HCEC 1CT (cell line): ENCODE results near the gene POLR2E.

Source experiments
- DNase-seq: peaks from one replicate; pipeline ENCODE4 v3.0.0-alpha.2; 2017

The POLR2E gene

GRCh38 chr19:1093330-1093729, 1.8 kb downstream of the POLR2E start:
- no peak for DNase-seq

- DNase-seq = no peak
Observed at GRCh38 chr19:1091544-1092175, 3.5 kb downstream of the POLR2E start.

GRCh38 chr19:1090731-1091543, 4.2 kb downstream of the POLR2E start:
- DNase-seq = no peak

DNA sequence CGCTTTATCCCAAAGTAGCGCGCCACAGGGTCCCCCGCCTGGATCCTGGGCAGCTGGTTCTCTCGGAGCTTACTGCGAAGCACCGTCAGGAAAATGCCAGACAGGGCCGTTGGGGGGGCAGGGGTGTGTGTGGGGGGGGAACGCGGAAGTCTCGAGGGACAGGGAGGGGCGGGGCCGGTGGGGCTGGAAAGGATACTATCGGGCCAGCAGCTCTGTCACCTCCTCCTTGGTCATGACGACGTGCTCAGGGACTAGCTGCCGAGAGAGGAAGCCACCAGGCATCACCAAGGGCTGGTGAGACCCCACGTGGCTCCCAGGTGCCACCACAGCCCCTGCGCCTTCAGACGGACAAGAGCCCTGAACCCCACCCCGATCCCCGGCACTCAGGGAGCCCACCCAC, 5.3 kb downstream of the POLR2E start:
- DNase-seq = no peak

DNA sequence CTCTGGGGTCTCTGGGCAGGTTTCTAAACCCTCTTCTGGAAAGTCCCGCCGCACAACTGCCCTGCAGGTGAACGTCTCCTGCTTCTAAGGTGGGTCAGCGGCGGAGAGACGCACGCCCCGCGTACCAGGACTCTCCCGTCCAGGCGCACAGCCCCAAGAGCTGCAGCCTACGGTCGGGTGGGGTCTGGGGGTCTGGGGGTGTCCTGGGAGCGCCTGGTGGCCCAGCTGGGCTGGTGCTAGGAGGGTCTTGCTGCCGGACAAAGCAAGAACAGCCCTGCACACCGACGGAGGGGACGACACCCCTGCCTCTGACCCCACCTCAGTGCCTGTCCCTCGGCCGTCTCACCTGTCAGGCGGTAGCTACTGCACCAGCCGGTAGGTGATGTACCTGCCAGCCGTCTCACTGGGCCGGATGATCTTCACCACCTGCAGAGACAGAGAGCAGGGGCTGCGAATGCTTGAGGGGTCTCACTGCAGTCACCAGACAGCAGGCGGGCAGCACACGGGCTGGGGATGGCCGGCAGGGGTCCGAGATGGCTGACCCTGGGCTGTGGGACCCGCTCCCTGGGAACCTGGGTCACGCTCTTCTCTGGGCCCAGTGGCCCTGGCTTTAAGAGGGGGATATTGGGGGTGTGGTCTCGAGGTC, 5.9 kb downstream of the POLR2E start:
- DNase-seq = no peak

DNA sequence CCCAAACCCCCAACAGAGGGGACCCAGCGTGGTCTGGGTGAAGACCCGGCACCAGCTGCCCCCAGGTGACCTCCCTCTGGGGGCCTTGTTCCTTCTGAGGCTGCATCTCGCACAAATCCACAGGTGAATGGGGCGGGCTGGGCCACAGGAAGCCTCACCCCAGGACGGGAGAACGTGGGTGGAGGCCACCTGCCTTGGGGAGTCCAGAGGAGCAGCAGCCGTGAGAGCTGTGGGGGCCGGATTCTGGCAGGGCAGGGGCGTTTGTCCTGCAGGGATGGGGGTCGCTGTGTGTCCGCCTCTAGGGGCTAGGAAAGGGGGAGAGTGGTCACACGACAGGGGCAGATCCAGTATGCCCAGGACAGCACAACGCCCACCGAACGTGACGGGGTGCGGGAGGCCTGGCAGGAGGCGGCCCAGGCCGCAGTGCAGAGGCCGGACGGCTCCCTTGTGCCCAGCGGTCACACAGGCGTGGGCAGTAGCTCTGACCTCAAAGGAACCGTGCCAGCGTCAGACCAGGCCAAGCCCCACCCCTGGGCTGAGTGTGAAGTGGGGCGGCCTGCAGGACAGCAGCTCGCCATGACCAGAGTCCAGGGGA, 6.7 kb downstream of the POLR2E start:
- no peak for DNase-seq

DNA sequence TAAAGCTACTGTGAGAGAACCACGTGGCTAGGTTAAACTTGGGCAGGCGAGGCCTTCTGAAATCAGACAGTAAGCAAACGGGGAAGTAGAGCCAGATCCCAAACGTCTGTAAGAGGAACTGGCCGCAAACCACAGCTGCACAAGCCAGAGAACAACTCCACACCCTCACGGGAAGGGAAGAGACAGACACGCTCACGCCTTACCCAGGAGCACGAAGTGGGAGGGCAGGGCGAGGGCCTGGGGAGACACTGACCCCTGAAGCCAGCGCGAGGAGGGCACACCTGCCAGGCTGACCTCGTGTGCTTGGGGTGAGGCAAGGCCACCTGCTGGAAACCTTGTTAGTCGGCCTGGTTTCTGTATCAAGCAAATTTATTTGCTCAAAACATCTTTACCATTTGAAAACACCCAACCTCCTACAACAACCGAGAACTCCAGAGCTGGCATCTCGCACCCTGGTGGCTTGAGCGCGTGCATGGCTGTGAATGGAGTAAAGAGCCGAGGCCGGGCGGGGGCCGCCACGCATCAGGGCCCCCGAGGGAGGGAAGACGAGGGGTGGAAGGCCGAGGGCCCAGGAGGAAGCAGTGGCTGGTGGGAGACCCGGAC, 7.3 kb downstream of the POLR2E start:
- DNase-seq = no peak

- DNase-seq = no peak
Observed at GRCh38 chr19:1086613-1087012, 8.6 kb downstream of the POLR2E start.

- no peak for DNase-seq
Observed at GRCh38 chr19:1085676-1086442, 9.3 kb downstream of the POLR2E start.

DNA sequence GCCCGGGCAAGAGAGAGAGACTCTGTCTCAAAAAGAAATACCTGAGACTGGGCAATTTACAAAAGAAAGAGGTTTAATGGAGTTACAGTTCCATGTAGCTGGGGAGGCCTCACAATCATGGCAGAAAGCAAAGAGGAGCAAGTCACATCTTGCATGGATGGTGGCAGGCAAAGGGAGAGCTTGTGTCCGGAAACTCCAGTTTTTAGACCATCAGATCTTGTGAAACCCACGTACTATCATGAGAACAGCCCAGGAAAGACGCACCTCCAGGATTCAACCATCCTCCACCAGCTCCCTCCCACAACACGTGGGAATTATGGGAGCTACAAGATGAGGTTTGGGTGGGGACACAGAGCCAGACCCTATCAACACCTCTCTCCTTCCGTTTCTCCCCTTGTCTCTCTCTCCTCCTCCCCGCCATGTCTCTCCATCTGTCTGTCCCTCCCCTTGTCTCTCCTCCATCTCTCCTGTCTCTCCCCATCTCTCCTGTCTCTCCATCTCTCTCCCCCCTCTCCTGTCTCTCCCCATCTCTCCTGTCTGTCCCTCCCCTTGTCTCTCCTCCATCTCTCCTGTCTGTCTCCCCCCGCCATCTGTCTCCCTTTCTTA, 10.0 kb downstream of the POLR2E start:
- no peak for DNase-seq

GRCh38 chr19:1084024-1084868, 10.9 kb downstream of the POLR2E start:
- no peak for DNase-seq

DNA sequence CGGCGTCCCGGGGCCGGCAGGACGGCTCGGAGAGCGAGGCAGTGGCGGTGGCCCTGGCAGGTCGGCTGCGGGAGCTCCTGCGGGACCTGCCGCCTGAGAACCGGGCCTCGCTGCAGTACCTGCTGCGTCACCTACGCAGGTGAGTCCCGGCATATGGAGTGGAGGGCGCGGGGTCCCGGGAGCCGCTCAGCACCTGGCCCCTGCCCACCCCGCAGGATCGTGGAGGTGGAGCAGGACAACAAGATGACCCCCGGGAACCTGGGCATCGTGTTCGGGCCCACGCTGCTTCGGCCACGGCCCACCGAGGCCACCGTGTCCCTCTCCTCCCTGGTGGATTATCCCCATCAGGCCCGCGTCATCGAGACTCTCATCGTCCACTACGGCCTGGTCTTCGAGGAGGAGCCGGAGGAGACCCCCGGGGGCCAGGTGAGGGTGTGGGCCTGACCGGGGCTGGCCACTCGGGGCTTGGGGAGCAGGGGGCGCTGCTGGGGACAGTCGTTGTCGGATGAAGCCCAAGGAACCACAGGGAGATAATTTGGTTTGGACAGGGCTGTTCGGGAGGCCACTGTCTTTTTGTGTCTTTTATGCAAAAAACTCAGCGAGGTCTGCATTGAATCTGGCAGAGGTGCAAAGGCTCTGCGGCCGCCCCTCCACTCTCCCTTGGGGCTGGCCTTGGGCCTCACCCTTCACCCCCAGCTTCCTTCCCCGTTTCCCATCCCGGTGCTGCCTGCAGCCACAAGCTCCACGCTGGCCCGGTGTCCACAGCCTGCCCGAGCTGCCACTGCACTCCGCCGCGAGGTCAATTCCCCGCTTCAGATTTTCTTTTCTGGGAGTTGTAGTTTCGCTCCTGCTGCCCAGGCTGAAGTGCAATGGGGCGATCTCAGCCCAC, 12.0 kb downstream of the POLR2E start:
- DNase-seq = no peak

GRCh38 chr19:1082165-1082927, 12.8 kb downstream of the POLR2E start:
- DNase-seq = no peak

GRCh38 chr19:1081301-1082164, 13.6 kb downstream of the POLR2E start:
- no peak for DNase-seq

- no peak for DNase-seq
Observed at GRCh38 chr19:1080360-1081161, 14.6 kb downstream of the POLR2E start.

DNA sequence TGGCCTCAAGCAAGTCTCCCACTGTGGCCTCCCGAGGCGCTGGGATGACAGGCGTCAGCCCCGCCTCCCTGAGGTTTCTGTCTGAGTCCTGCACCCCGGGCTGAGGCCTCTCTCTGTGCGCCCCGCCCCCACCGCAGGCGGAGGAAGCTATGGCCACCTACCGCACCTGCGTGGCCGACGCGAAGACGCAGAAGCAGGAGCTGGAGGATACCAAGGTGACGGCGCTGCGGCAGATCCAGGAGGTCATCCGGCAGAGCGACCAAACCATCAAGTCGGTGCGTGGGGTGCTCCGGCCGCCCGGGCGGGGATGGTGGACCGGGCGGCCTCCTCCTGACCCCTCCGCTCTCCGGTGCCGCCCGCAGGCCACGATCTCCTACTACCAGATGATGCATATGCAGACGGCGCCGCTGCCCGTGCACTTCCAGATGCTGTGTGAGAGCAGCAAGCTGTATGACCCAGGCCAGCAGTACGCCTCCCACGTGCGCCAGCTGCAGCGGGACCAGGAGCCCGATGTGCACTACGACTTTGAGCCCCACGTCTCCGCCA, 15.5 kb downstream of the POLR2E start:
- no peak for DNase-seq

DNA sequence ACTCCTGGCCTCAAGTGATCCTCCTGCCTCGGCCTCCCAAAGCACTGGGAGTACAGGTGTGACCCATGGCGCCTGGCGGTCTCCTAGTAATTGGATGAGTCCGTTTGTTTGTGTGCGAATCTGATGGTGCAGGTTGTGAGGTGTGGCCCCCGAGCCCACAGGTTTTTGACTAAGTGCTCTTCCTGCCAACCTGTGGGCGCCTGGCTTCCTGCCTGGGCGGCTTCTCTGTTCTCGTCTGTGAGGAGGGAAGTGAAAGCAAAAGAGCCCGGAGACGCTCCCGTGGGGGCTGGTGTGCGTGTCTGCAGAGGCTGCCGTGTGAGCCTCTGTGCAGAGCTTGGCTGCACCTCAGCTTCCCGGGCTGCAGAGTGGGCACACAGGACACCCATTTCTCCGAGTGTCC, 18.2 kb downstream of the POLR2E start:
- no peak for DNase-seq
